HG02938 (cell line): Measurements from ENCODE around the gene RBM18.

ENCODE experiments used
- ATAC-seq: cut with Tn5 transposase; IDR thresholded peaks from one replicate; pipeline ENCODE4 v1.9.1; 2021; ENCODE audit warnings: mild to moderate bottlenecking, moderate library complexity; ENCODE audit not compliant: unreplicated experiment

Gene RBM18

GRCh38 chr9:122264360-122265148 lies at the start of gene RBM18, which contains the start of gene MRRF:
TSS of gene RBM18 (minus strand) at chr9:122264840. CDS start at chr9:122261492, 3,348 bp downstream.
TSS of gene MRRF (plus strand) at chr9:122264882. CDS start at chr9:122270892, 6,010 bp downstream.
- peak; percentile 74 for ATAC-seq

GRCh38 chr9:122314165-122314564 lies 49.5 kb upstream of the RBM18 start:
- no peak for ATAC-seq

- no peak for ATAC-seq
Observed at GRCh38 chr9:122309861-122310260, 45.2 kb upstream of the RBM18 start.

GRCh38 chr9:122307925-122308324 lies 43.3 kb upstream of the RBM18 start:
- ATAC-seq: no peak

GRCh38 chr9:122307061-122307460 lies 42.4 kb upstream of the RBM18 start:
- no peak for ATAC-seq

- ATAC-seq: no peak
Observed at GRCh38 chr9:122302237-122303093, 37.8 kb upstream of the RBM18 start.

- ATAC-seq: no peak
Observed at GRCh38 chr9:122297512-122297911, 32.9 kb upstream of the RBM18 start.

GRCh38 chr9:122294531-122294930 lies 29.9 kb upstream of the RBM18 start:
- no peak for ATAC-seq

- no peak for ATAC-seq
Observed at GRCh38 chr9:122291458-122291857, 26.8 kb upstream of the RBM18 start.

GRCh38 chr9:122287214-122287720 lies 22.6 kb upstream of the RBM18 start:
- no peak for ATAC-seq

- ATAC-seq: no peak
Observed at GRCh38 chr9:122286764-122287163, 22.1 kb upstream of the RBM18 start.

- ATAC-seq: no peak
Observed at GRCh38 chr9:122281368-122281767, 16.7 kb upstream of the RBM18 start.

- no peak for ATAC-seq
Observed at GRCh38 chr9:122277285-122277897, 12.8 kb upstream of the RBM18 start.

GRCh38 chr9:122276096-122276495 lies 11.5 kb upstream of the RBM18 start:
- ATAC-seq: no peak

GRCh38 chr9:122274055-122274454 lies 9.4 kb upstream of the RBM18 start:
- ATAC-seq: no peak

GRCh38 chr9:122268041-122268814 lies 3.6 kb upstream of the RBM18 start:
- no peak for ATAC-seq

- ATAC-seq: peak; percentile 23
Observed at GRCh38 chr9:122265149-122265915, 692 bp upstream of the RBM18 start.

- no peak for ATAC-seq
Observed at GRCh38 chr9:122263699-122264349, 816 bp downstream of the RBM18 start.

GRCh38 chr9:122262073-122262472 lies 2.6 kb downstream of the RBM18 start:
- ATAC-seq: no peak
